HUDEP-2 (cell line): ENCODE data around the gene ZNF408.
A peak's percentile ranks its signal among the peaks of the same experiment; 100 is the strongest.
"Not testable (repeated sequence)": the region's sequence is repeated elsewhere in the genome, so short reads cannot be mapped to it uniquely, and the experiment has no call there.

Experiments used
- DNase-seq, 76 experiments: peaks; one replicate each; lab custom pipeline; 2025; ENCODE audit not compliant: unreplicated experiment in 76 of 76; lab: John Stamatoyannopoulos, UW

ZNF408 gene

DNA sequence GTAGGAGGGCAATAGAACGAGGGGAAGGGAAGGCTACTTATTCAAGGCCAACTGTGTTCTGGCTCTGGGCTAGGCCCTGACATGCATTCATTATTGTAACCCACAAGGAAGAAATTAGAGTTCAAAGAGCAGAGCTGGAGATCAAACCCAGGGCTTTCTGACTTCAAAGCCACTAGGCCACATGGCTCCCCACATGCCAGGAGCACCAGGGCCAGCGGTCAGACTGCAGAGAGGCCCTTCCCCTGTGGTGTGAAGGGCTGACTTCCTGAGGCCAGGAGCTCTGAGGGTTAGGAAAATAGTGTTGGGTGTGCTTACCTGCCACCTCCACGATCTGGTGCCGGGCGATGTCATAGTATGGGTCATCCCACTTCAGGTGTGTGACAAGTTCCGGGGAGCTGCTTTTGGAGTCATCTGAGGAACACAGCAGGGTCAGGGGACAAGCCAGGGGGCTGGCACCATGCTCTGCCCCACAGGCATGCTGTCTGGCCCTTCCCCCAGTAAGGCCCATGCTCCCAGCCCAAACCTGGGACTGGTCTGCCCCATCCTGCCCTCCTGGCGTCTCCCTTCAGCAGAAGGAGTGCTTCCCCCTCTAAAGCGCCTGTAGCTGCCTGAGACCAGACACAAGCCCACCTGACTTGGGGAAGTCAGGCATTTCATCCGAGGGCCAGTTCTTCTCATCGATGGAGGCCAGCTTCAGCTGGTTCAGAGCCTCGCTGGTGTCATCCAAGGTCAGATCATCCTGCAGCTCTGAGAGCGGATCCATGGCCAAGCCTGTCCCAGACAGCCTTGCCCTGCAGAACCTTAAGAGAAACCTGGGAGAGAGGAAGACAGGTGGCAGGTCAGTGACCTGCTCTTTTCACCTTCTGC lies 5.3 kb upstream of the ZNF408 start:
- no peak for DNase-seq

DNA sequence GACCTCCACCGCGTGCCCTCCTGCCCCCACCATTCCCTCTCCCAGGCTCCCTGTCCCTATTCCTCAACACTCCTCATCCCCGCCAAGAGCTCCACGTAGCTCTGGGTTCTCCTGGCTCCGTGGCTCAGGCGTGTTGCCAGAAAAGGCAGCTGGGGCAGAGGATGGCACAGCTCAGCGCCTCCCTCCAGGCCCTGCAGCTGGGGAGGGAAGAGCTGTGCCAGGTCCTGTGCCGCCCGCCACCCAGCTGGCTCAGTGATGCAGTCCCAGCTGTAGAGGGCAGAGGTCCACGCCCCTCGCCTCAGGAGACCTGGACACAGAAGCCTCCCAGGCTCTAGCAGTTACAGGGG lies 4.6 kb upstream of the ZNF408 start:
- no peak for DNase-seq

DNA sequence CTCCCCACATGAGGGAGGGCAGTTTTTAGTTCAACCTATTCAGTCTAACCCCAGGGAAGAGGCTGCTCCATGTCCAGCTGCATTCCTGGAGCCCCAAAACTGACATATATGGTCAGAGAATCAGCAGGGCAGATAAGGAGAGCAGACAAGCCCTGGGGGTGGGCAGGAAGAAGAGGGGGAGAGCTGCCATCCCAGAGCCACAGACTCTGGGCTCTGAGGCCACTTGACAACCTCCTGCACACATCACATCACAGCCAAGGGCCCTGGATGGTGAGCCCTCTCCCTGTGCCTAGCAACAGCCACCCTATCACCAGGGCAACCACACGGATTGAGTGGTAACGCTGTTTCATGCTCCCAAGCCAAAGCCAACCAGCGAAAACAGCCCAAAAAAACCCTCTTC lies 3.5 kb upstream of the ZNF408 start:
- no peak for DNase-seq

DNA sequence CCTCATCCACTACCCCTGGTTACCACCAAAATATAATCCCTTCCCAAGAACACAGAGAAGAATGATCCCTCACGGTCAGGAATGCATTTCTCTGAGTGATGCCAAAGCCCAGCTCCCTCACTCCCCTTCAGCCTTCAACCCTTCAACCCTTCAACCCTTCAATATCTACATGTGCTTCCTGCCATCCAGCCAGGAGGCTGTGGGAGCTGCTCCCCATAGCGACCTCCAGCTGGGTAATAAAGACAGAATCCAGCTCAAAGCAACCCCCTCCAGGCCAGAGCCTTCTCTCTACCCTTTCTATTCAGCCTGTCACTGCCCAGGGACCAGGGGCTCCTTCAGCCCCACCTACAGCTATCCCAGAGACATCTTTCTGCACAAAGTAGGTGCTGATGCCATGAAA lies 3.1 kb upstream of the ZNF408 start:
- DNase-seq: no peak

DNA sequence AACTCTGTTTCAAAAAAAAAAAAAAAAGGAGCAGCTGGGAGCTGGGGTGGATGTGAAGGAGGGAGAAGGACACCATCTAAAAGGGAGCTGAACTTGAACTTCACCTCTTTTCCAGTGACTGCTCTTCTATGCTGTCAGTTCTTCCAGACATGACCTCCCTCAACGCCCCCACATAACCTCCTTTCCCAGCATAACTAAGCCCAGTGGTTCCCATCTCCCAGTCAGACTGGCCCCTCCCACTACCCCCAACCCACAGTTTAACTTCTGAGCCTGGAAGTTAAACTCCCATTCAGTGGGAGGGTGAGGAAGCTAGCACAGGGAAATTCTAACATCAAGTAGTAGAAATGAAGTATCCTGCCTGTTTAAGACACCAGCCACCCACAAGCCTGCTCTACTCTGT lies 2.2 kb upstream of the ZNF408 start:
- DNase-seq: no peak

DNA sequence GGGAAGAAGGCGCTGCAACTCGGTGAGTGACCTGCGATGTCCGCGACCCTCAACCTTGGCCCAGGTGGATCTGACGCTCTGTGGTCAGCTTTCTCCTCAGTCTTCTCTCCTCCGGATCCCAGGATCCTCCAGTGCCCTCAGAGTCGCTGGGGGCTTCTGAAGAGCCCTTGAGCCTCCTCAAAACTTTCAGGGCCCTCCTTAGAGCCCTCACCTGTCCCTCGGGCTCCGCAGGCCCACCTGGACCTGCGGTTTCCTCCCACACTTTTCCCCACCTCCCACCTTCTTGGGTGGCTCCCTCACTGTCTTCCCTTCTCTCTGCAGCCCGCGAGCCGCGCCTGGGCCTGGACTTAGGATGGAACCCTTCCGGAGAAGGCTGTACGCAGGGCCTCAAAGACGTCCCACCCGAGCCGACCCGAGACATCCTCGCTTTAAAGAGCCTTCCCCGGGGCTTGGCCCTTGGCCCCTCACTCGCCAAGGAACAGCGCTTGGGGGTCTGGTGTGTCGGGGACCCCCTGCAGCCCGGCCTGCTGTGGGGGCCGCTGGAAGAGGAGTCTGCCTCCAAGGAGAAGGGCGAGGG lies 335 bp downstream of the ZNF408 start:
- peak in 1 of 76 experiments; percentile 58 for DNase-seq

DNA sequence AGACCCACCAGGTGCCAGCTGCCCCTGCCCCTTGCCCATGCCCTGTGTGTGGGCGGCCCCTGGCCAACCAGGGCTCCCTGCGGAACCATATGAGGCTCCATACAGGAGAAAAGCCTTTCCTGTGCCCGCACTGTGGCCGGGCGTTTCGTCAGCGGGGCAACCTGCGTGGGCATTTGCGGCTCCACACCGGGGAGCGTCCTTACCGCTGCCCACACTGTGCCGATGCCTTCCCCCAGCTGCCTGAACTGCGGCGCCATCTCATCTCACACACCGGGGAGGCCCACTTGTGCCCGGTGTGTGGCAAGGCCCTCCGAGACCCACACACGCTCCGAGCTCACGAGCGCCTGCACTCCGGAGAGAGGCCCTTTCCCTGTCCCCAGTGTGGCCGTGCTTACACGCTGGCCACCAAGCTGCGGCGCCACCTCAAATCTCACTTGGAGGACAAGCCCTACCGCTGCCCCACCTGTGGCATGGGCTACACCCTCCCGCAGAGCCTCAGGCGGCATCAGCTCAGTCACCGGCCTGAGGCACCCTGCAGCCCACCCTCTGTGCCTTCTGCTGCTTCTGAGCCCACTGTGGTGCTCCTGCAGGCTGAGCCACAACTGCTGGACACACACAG lies 4.3 kb downstream of the ZNF408 start:
- no peak for DNase-seq

DNA sequence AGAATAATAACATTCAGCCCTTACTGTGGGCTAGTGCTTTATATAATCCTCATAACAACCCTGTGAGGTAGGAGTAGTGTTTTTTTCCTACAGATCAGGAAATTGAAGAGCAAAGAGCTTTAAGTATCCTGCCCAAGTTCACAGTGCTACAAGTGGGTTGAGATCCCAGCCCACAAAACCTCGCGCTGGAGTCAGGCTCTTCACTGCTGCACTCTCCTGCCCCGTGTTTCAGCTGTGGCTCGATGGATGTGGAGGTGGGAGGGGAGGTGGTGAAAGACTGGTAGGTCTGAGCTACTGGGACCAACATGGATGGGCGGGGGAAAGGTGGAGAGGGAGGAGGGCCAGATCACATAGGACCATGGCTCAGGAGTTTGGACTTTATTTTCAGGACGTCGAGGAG lies 6.1 kb downstream of the ZNF408 start:
- DNase-seq: no peak

DNA sequence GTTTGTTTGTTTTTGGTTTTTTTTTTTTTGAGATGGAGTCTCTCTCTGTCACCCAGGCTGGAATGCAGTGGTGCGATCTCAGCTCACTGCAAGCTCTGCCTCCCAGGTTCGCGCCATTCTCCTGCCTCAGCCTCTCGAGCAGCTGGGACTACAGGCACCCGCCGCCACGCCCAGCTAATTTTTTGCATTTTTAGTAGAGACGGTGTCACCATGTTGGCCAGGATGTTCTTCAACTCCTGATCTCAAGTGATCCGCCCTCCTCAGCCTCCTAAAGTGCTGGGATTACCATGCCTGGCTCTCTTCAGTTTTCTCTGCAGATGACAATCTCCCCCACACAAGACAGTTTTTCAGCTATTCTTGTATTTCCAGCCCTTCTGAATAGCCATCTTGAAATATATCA lies 8.5 kb downstream of the ZNF408 start:
- not testable (repeated sequence) for DNase-seq

DNA sequence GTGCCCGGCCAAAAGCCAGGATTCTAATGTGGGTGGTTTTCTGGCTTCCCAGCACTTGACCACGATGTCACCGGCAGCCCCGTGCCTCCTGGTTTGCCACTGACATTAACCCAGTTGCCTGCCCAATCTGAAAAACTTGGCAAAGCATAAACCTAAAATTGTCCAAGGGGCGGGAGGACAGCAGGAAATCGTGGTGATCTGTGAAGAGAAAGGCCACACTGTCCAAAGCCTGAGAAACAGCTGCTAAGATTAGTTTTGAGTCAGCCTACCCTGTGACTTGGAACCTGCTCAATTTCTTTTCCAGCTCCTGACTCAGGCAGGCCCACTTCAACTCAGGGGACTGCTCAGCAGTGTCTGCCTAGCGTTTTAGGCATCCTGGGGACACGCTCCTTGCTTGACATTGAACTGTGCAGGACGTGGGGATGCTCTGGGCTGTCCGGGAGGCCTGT lies 10.0 kb downstream of the ZNF408 start:
- no peak for DNase-seq

DNA sequence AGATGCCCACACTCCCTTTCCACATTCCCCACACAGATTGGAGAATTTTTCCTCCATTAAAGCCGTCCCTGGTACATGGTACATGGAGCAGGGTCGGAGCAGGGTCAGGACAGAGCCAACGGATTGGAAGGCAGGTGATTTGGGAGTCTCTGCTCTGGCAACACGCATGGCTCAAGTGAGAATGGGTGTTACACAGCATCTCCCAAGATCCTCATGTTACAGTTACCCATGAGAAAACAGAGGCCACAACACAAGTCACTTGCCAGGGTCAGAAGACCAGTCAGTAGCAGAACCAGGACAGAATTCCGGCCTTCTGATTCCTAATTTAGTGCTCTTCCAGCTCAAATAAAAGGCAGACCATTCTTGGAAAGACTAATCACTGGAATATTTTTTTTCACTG lies 10.5 kb downstream of the ZNF408 start:
- no peak for DNase-seq

DNA sequence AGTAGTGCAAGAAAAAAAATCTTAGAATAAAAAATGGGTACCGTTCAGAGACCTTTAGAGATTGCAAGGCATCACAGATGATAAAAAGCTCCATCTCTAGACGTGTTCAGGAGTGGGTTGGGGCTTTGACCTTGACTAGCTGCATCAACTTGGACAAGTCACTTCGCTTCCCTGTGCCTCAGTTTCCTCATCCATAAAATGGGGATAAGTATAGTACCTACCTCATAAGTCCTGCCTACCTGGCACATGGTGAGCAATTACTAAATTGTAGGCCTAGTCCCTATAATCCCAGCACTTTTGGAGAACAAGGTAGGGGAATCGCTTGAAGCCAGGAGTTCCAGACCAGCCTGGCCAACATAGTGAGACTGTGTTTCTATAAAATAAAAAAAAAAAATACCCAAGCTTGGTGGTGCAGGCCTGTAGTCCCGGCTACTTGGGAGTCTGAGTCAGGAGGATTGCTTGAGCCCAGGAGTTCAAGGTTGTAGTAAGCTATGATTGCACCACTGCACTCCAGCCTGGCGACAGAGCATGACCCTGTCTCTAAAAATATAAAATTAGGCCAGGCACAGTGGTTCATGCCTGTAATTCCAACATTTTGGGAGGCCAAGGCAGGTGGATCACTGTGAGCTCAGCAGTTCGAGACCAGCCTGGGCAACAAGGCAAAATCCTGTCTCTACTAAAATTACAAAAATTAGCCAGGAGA lies 12.2 kb downstream of the ZNF408 start:
- no peak for DNase-seq

DNA sequence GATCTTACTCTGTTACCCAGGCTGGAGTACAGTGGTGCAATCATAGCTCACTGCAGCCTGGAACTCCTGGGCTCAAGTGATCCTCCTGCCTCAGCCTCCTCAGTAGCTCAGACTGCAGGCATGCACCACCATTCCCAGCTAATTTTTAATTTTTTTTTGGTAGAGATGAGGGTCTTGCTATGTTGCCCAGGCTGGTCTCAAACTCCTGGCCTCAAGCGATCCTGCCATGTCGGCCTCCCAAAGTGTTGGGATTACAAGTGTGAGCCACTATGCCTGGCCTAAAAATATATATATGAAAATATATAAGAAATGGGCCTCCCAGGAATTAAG lies 17.0 kb downstream of the ZNF408 start:
- not testable (repeated sequence) for DNase-seq

DNA sequence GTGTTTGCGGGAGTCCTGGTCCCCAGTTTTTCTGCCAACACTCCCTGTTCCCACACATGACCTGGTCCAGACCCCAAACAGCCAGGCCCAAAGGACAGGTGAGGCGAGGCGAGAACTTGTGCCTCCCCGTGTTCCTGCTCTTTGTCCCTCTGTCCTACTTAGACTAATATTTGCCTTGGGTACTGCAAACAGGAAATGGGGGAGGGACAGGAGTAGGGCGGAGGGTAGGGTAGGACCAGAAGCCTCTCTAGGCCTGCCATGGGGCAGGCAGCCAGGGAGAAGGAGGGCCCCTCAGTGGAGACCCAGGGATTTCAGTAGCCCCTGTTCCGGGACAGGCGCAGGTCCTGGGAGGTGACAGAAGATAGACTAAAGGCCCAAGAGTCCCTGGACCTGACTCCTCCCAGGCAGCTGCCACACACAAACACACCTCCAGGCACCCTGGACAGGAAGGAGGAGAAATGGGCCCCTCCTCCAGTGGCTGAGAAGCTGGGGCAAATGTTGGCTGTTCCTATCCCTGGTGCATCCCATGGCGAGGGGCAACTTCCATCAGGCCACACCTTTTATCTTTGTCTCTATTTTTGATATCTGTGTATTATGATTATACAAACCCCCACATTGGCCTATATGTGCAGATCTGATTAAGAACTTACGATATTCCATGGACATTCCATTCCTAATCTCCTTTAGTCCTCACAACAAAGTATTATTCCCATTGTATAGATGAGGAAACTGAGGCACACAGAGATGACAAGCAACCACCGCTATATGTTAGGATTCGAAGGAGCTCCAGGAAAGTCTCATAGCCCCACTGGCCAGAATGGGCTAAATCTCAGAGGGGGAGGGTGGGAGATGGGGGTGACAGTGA lies 17.6 kb downstream of the ZNF408 start:
- peak in 1 of 76 experiments; percentile 8 for DNase-seq

DNA sequence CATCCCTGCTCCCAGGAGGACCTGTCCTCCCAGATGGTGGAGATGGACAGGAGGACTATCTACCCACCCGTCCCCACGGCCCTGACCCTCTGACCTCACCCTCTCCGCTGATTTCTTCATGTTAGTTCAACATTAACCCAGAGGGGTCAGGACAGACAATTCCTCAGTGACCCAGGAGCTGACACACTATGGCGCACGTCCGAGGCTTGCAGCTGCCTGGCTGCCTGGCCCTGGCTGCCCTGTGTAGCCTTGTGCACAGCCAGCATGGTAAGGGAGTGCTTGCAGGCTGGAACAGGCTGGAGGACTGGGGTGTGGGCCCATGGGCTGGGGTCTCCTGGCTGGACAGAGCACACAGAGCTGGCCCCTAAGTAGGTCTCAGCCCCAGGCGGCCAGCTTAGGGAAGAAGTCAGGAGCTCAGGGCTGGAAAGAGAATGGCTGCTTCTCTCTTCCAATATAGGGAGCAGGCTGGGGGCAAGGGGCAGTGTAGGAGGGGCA lies 18.3 kb downstream of the ZNF408 start, which contains the start of gene F2:
F2 (plus strand) TSS at position 166 of the 495 bp plus-strand sequence; CDS start at position 189, 23 bp downstream.
- no peak for DNase-seq

DNA sequence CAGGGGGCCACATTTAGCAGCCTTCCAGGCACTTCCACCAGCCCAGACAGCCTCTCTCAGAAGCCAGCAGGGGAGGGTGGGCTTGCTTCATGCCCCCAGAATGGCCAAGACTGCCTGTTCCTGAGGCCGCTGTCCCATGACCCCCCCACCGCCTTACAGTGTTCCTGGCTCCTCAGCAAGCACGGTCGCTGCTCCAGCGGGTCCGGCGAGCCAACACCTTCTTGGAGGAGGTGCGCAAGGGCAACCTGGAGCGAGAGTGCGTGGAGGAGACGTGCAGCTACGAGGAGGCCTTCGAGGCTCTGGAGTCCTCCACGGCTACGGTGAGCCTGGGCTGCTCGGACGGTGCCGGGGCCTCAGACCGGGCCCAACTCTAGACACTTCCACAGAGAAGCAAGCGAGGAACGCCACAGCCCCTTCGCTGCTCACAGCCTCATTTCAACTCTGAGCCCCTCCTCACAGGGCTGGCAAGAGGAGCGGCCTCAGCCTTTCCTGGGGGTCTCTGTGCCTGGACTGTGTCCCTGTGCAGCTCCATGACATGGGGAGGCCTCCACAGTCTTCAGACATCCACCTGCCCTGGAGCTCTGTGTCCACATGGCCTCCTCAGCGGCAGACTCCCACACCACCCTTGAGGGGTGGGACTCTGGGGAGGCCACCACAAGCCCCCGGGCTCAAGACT lies 18.9 kb downstream of the ZNF408 start:
- no peak for DNase-seq

DNA sequence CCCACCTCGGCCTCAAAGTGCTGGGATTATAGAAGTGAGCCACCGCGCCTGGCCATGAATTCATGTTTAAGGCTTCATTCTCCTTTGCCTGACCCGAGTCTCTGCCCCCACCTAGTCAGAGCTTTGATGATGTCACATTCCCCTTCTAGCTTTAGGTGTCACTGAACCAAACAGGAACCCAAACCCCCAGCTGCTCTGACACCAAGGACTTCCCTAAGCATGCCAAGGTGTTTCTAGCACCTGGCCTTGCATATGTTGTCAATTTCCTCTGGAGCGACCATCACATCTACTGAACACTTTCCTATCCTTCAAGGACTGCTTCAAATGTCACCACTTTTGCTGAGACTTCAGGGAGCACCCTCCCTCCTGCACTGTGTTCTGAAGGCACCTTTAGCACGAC lies 20.5 kb downstream of the ZNF408 start:
- DNase-seq: no peak

DNA sequence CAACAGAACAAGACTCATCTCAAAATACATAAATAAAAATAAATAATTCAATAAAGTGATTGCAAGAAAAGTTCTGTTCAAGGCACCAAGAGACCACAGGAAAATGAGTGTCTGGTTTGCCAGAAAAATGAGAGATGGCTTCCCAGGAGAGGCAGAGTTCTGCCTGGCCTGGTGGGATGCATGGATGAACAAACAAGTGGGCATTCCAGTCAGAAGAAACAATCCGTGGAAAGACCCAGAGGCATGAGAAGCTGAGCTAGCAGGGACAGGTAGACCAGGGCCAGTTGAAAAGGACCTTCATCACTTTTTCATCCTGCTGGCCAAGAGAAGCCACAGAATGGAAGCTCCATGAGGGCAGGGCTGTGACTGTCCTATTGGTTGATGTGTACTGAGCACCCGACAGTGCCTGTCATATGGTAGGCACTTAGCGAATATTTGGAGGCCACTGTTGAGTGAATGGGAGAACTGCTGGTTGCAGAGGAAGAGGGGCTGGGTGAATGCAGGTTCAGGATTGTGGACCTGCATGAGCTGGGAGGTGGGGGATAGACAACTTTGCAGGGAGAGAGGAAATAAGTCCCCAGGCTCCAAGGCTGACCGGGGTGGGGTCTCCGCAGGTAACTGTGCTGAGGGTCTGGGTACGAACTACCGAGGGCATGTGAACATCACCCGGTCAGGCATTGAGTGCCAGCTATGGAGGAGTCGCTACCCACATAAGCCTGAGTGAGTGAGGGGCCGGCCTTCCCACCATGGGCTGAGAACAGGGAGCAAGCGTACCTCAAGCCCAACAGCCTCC lies 21.9 kb downstream of the ZNF408 start:
- DNase-seq: no peak

DNA sequence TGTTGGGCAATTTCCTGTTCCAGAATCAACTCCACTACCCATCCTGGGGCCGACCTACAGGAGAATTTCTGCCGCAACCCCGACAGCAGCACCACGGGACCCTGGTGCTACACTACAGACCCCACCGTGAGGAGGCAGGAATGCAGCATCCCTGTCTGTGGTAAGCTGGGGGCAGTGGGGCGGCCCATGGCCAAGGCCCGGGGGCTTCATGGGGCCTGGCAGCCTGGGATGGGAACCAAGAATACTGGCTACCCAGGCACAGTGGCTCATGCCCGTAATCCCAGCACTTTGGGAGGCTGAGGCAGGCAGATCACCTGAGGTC lies 22.5 kb downstream of the ZNF408 start:
- no peak for DNase-seq
